ENCODE measurements around the gene PKLR. TPM values are rescaled to one million over a fixed set of nuclear protein-coding genes. Genes with fewer than 3 reads are reported as not detected.
A peak's percentile ranks its signal among the peaks of the same experiment; 100 is the strongest.

The PKLR gene
- total RNA-seq, 1 donor, result not detected

GRCh38 chr1:155268630-155269029, 32.6 kb downstream of the PKLR start:
- TF ChIP-seq CTCF (IDR thresholded peaks at IDR 0.05; ENCODE audit: insufficient read depth, low read length), result no peak
- no peak for DNase-seq (ENCODE audit: low read depth)

GRCh38 chr1:155267373-155267772, 33.9 kb downstream of the PKLR start:
- DNase-seq (ENCODE audit: low read depth), result no peak
- no peak for TF ChIP-seq CTCF (IDR thresholded peaks at IDR 0.05; ENCODE audit: insufficient read depth, low read length)
- no peak overlapping the region for H3K4me3 ChIP-seq (ENCODE audit: low read depth, low read length)

More at GRCh38 chr1:155268630-155269029, 32.6 kb downstream of the PKLR start:
- H3K4me3 ChIP-seq (ENCODE audit: low read depth, low read length), result no peak overlapping the region

GRCh38 chr1:155266553-155266952, 34.7 kb downstream of the PKLR start:
- no peak for DNase-seq (ENCODE audit: low read depth)
- TF ChIP-seq CTCF (IDR thresholded peaks at IDR 0.05; ENCODE audit: insufficient read depth, low read length), result no peak
- no peak overlapping the region for H3K4me3 ChIP-seq (ENCODE audit: low read depth, low read length)

- DNase-seq (ENCODE audit: low read depth), result no peak
- no peak for TF ChIP-seq CTCF (IDR thresholded peaks at IDR 0.05; ENCODE audit: insufficient read depth, low read length)
- no peak overlapping the region for H3K4me3 ChIP-seq (ENCODE audit: low read depth, low read length)
Measured at GRCh38 chr1:155263067-155263466, 38.2 kb downstream of the PKLR start.

GRCh38 chr1:155261852-155262673, 39.2 kb downstream of the PKLR start, which contains the start of gene SCAMP3:
TSS of gene SCAMP3 (minus strand) at chr1:155262360. CDS start at chr1:155262151, 209 bp downstream.
- peak; percentile 99 for DNase-seq (ENCODE audit: low read depth)
- TF ChIP-seq CTCF (IDR thresholded peaks at IDR 0.05; ENCODE audit: insufficient read depth, low read length), result no peak
- H3K4me3 ChIP-seq (ENCODE audit: low read depth, low read length), result peak within 1 kb of the TSS; percentile 98

- TF ChIP-seq CTCF (IDR thresholded peaks at IDR 0.05; ENCODE audit: insufficient read depth, low read length), result no peak
- peak; percentile 17 for DNase-seq (ENCODE audit: low read depth)
- peak overlapping the region; percentile 98 for H3K4me3 ChIP-seq (ENCODE audit: low read depth, low read length)
Measured at GRCh38 chr1:155261493-155261851, 39.8 kb downstream of the PKLR start.
